ENCODE data around the gene C11orf71.

The C11orf71 gene

GRCh38 chr11:114400216-114400914, at the start of gene C11orf71, which contains the start of gene RBM7:
Gene C11orf71, minus strand, starts transcription at chr11:114400511. Its CDS starts 180 bp downstream, at chr11:114400331.
Gene RBM7, plus strand, starts transcription at chr11:114400666. Its CDS starts 6 bp downstream, at chr11:114400672.
- Histone ChIP-seq H3K27ac (ENCODE audit: poor library complexity, severe bottlenecking) (peak within 1 kb of the TSS; percentile 86), H3K36me3 (ENCODE audit: low read depth) (peaks cover 35% of the 10 kb centered on the region), H3K4me1 (ENCODE audit: insufficient read depth, poor library complexity, severe bottlenecking) (peaks cover 8% of the 10 kb centered on the region), H3K4me3 (ENCODE audit: severe bottlenecking) (peak within 1 kb of the TSS; percentile 56), H3K9me3 (ENCODE audit: severe bottlenecking) (no peaks in the 10 kb centered on the region), H3K27me3 (ENCODE audit: insufficient read depth, poor library complexity, severe bottlenecking) (no peaks in the 10 kb centered on the region)
- TF ChIP-seq CTCF (IDR thresholded peaks at IDR 0.05; ENCODE audit: poor library complexity, severe bottlenecking), result no peak
- peak; percentile 94 for ATAC-seq (ENCODE audit: low read depth)
- DNase-seq (ENCODE audit: low spot score), result peak; percentile 96

GRCh38 chr11:114449845-114450244, 49.5 kb upstream of the C11orf71 start:
- H3K4me3 ChIP-seq (ENCODE audit: severe bottlenecking), result no peak overlapping the region
- H3K9me3 ChIP-seq (ENCODE audit: severe bottlenecking), result no peaks in the 10 kb centered on the region
- H3K27me3 ChIP-seq (ENCODE audit: insufficient read depth, poor library complexity, severe bottlenecking), result no peaks in the 10 kb centered on the region
- ATAC-seq (ENCODE audit: low read depth) (no peak), DNase-seq (ENCODE audit: low spot score) (no peak)
- peaks cover 71% of the 10 kb centered on the region for H3K36me3 ChIP-seq (ENCODE audit: low read depth)
- no peak overlapping the region for H3K27ac ChIP-seq (ENCODE audit: poor library complexity, severe bottlenecking)
- H3K4me1 ChIP-seq (ENCODE audit: insufficient read depth, poor library complexity, severe bottlenecking), result no peaks in the 10 kb centered on the region
- TF ChIP-seq CTCF (IDR thresholded peaks at IDR 0.05; ENCODE audit: poor library complexity, severe bottlenecking), result no peak

GRCh38 chr11:114448749-114449482, 48.6 kb upstream of the C11orf71 start:
- Histone ChIP-seq H3K27ac (ENCODE audit: poor library complexity, severe bottlenecking) (no peak overlapping the region), H3K4me3 (ENCODE audit: severe bottlenecking) (no peak overlapping the region), H3K4me1 (ENCODE audit: insufficient read depth, poor library complexity, severe bottlenecking) (no peaks in the 10 kb centered on the region), H3K36me3 (ENCODE audit: low read depth) (peaks cover 80% of the 10 kb centered on the region), H3K27me3 (ENCODE audit: insufficient read depth, poor library complexity, severe bottlenecking) (no peaks in the 10 kb centered on the region), H3K9me3 (ENCODE audit: severe bottlenecking) (no peaks in the 10 kb centered on the region)
- DNase-seq (ENCODE audit: low spot score) (no peak), ATAC-seq (ENCODE audit: low read depth) (no peak)
- TF ChIP-seq CTCF (IDR thresholded peaks at IDR 0.05; ENCODE audit: poor library complexity, severe bottlenecking), result no peak

DNA sequence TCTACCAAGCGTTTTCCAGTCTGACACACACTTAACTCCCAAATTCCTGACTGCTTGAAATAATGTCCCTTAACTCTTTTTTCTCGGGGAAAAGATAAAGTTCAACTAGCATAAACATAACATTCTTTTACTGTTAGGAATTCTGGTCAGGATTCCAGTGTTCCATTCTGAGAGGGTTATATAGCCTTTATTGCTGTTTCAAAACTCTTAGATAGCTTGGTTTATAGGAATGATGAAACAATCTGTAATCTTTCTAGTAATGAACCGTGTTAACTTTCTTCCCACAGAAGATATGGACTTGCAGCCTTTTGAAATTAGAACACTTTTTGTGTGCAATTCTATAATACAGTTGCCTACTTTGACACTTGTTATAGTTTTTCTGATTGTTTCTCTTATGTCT, 47.6 kb upstream of the C11orf71 start:
- DNase-seq (ENCODE audit: low spot score) (no peak), ATAC-seq (ENCODE audit: low read depth) (no peak)
- H3K36me3 ChIP-seq (ENCODE audit: low read depth), result peaks cover 83% of the 10 kb centered on the region
- no peak for TF ChIP-seq CTCF (IDR thresholded peaks at IDR 0.05; ENCODE audit: poor library complexity, severe bottlenecking)
- no peaks in the 10 kb centered on the region for H3K9me3 ChIP-seq (ENCODE audit: severe bottlenecking)
- no peak overlapping the region for H3K4me3 ChIP-seq (ENCODE audit: severe bottlenecking)
- H3K27ac ChIP-seq (ENCODE audit: poor library complexity, severe bottlenecking), result no peak overlapping the region
- no peaks in the 10 kb centered on the region for H3K4me1 ChIP-seq (ENCODE audit: insufficient read depth, poor library complexity, severe bottlenecking)
- H3K27me3 ChIP-seq (ENCODE audit: insufficient read depth, poor library complexity, severe bottlenecking), result no peaks in the 10 kb centered on the region

All from RWPE2 (cell line).